Measurements from ENCODE around the gene SLC38A8.

SLC38A8 gene

DNA sequence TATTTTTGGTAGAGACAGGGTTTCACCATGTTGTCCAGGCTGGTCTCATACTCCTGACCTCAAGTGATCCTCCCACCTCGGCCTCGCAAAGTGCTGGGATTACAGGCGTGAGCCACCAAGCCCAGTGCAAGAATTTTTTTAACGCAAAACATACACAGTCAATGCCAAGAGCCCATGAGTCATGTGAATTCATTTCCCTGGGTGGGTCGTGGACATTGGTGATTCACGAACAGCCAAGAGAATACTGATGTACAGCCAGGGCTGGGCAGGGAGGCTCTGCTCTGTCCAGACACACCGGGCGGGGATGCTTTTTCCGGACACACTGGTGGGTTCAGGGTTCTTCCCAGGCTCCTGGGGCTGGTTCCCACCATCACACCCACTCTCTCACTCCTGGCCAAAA, 17.7 kb downstream of the SLC38A8 start:
- TF ChIP-seq, protein P1, sequence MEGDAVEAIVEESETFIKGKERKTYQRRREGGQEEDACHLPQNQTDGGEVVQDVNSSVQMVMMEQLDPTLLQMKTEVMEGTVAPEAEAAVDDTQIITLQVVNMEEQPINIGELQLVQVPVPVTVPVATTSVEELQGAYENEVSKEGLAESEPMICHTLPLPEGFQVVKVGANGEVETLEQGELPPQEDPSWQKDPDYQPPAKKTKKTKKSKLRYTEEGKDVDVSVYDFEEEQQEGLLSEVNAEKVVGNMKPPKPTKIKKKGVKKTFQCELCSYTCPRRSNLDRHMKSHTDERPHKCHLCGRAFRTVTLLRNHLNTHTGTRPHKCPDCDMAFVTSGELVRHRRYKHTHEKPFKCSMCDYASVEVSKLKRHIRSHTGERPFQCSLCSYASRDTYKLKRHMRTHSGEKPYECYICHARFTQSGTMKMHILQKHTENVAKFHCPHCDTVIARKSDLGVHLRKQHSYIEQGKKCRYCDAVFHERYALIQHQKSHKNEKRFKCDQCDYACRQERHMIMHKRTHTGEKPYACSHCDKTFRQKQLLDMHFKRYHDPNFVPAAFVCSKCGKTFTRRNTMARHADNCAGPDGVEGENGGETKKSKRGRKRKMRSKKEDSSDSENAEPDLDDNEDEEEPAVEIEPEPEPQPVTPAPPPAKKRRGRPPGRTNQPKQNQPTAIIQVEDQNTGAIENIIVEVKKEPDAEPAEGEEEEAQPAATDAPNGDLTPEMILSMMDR (conservative IDR thresholded peaks at IDR 0.05; ENCODE audit: low read length) = no peak
- peak; percentile 39 for DNase-seq (ENCODE audit: low read depth)
- H3K4me3 ChIP-seq (ENCODE audit: low read length) = no peak overlapping the region

DNA sequence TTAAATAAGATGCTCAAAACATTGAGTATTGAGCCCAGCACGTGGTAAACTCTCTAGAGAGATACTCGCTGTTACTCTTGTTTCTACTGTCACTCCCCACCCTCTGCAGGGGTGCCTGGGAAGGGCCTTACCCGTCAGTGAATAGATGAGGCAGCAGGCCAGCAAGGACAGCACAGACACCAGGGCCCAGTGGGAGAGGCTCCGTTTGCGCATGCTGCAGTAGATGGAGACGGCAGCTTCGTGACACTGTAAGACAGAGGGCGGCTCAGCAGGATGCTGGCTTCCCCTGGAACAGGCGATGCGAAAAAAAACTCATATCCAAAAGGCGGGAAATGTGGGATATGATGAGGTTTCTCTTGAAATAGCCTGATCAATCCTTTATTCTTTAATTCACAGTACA, 20.0 kb downstream of the SLC38A8 start:
- no peak overlapping the region for H3K4me3 ChIP-seq (ENCODE audit: low read length)
- DNase-seq (ENCODE audit: low read depth) = no peak
- TF ChIP-seq, protein P1 (conservative IDR thresholded peaks at IDR 0.05; ENCODE audit: low read length) = no peak

DNA sequence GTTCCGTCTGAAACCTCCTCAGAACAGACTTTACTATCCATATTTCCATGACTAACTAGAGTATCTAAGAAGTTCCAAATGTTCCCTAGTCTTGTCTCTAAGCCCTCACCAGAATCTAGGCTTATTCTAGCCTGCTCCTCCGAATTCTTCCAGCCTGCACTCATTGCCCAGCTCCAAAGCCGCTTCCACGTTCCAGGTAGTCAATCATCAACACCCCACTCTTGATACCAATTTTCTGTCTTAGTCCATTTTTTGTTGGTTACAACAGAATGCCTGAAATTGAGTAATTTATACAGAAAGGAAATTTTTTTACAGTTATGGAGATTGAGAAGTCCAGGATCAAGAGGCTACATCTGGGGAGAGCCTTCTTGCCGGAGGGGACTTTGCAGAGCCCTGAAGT, 21.1 kb downstream of the SLC38A8 start:
- no peak for DNase-seq (ENCODE audit: low read depth)
- H3K4me3 ChIP-seq (ENCODE audit: low read length) = no peak overlapping the region
- TF ChIP-seq, protein P1 (conservative IDR thresholded peaks at IDR 0.05; ENCODE audit: low read length) = no peak

DNA sequence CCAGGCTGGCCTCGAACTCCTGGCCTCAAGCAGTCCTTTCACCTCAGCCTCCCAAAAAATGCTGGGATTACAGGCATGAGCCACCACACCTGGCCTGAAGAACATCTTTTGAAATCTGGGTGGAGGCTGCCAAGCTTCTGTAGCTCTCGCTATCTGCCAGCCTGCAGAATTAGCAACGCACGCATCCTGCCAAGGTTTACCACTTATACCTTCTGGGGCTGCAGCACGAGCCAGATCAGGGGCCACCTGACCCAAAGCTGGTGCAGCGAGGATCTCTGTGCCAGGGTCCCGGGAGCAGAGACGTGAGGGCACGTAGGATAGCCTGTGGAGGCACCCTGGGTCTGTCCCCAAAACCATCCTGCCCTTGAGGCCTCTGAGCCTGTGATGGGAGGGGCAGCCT, 22.2 kb downstream of the SLC38A8 start:
- no peak overlapping the region for H3K4me3 ChIP-seq (ENCODE audit: low read length)
- TF ChIP-seq, protein P1 (conservative IDR thresholded peaks at IDR 0.05; ENCODE audit: low read length) = no peak
- DNase-seq (ENCODE audit: low read depth) = no peak

DNA sequence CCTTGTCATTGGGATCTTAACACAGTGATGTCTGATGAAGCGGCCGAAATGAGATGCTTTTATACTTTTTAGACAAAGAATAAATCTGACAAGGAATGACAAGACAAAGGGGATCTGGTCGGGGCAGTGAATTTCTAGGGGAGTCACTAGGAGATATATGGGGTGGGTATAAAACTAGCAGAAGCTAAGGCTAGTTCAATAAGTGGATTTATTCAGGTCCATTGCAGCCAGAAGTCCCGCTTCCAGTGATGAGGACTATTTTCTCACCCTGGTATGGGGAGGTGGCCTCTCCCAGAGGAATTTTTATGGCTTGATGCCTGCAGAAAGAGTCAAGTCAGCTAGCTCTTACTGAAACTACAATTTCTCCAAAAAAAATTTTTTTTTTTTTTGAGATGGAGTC, 23.9 kb downstream of the SLC38A8 start:
- TF ChIP-seq, protein P1 (conservative IDR thresholded peaks at IDR 0.05; ENCODE audit: low read length) = no peak
- H3K4me3 ChIP-seq (ENCODE audit: low read length) = no peak overlapping the region

DNA sequence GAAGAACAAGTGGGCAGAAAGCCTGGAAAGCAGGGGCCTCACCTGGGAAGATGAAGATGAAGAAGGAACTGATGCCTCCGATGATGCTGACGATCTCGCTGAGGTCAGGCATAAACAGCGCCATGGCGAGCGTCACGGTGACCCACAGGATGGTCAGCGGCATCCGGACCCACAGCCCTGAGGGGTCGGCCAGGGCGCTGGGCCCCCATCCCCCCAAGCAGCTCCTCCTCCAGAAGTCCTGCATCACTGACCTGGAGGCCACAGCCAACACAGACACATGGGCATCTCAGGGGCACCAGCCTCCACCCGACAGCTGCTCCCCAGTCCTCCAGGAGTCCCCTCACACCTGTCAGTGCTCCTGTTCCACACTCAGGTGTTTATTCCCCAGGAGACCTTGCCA, 26.1 kb downstream of the SLC38A8 start:
- H3K4me3 ChIP-seq (ENCODE audit: low read length) = no peak overlapping the region
- DNase-seq (ENCODE audit: low read depth) = no peak
- TF ChIP-seq, protein P1 (conservative IDR thresholded peaks at IDR 0.05; ENCODE audit: low read length) = no peak

More for the DNA sequence above, 23.9 kb downstream of the SLC38A8 start:
- DNase-seq (ENCODE audit: low read depth) = no peak

DNA sequence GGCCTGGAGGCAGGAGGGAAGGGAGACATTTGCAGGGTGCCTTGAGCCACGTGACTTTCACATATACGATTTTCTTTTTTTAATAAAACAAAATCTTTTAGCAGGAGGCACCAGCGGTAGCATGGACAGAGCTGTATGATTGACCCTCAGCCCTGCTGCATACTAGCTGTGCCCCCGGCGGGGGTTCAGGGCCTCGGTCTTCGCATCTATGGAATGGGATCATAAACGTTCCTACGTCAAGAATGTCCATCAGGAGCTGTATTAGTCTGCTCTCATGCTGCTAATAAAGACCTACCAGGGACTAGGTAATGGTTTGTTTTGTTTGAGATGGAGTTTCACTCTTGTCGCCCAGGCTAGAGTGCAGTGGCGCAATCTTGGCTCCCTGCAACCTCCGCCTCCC, 27.2 kb downstream of the SLC38A8 start:
- no peak overlapping the region for H3K4me3 ChIP-seq (ENCODE audit: low read length)
- TF ChIP-seq, protein P1 (conservative IDR thresholded peaks at IDR 0.05; ENCODE audit: low read length) = no peak
- no peak for DNase-seq (ENCODE audit: low read depth)

All from AG10803 (cell line).